Peyer's patch (tissue), 4 donors: ENCODE results near the gene PDE2A. TPM values are rescaled to one million over a fixed set of nuclear protein-coding genes. Genes with fewer than 3 reads are reported as not detected.

Experiments used
- DNase-seq, 3 donors: peaks; one replicate each; pipeline ENCODE4 v3.0.0-alpha.2; 2017 to 2019
- H3K27ac ChIP-seq, 4 donors: fragments of 200-600 bp; sonication (generic); one replicate each; pipeline ENCODE4 v1.5.1; 2016 to 2019
- H3K27me3 ChIP-seq, 2 donors: fragments of 200-600 bp; sonication (generic); one replicate each; pipeline ENCODE4 v1.5.1; 2019
- H3K36me3 ChIP-seq, 3 donors: fragments of 200-600 bp; sonication (generic); one replicate each; pipeline ENCODE4 v1.5.1; 2016 to 2019
- H3K4me1 ChIP-seq, 4 donors: fragments of 200-600 bp; sonication (generic); one replicate each; pipeline ENCODE4 v1.5.1; 2016 to 2019
- H3K4me3 ChIP-seq, 4 donors: fragments of 200-600 bp; sonication (generic); 1 replicate in 3 of 4; 2 replicates in 1 of 4; pipeline ENCODE4 v1.5.1; 2016 to 2019; ENCODE audit warnings: mild to moderate bottlenecking in 1 of 4
- H3K9me3 ChIP-seq, 4 donors: fragments of 200-600 bp; sonication (generic); one replicate each; pipeline ENCODE4 v1.5.1; 2016 to 2019; ENCODE audit warnings: mild to moderate bottlenecking in 1 of 4
- CTCF ChIP-seq, 6 experiments: fragments of 450-650 bp in 4 of 6; fragments of 200-600 bp in 2 of 6; sonication (generic) in 1 of 6; IDR thresholded peaks; one replicate each; pipeline ENCODE4 v1.5.1; 2017 to 2019; ENCODE audit warnings: antibody characterized with exemption in 6 of 6, mild to moderate bottlenecking in 3 of 6, moderate library complexity in 1 of 6
- POLR2A ChIP-seq, 2 donors: fragments of 450-650 bp; IDR thresholded peaks; one replicate each; pipeline ENCODE4 v1.5.1; 2017; ENCODE audit warnings: antibody characterized with exemption in 2 of 2, mild to moderate bottlenecking in 2 of 2, moderate library complexity in 2 of 2
- total RNA-seq, 4 donors: library from RNA; depleted of rRNA; stranded (reverse); fragments of >200 nt; gene quantifications; one replicate each; pipeline ENCODE4 v1.1.0, GENCODE V29; 2016

The PDE2A gene
- total RNA-seq, 4 donors from 2014 or later, result 8.4 to 75.9 (median 33.1) TPM

- H3K36me3 ChIP-seq, result no peaks in the 10 kb centered on the region
- H3K9me3 ChIP-seq, result no peaks in the 10 kb centered on the region
- TF ChIP-seq POLR2A (IDR thresholded peaks at IDR 0.05) (no peak), CTCF (IDR thresholded peaks at IDR 0.05) (no peak)
- H3K4me1 ChIP-seq, result peaks cover 0 to 35% (median 0%) of the 10 kb centered on the region in 4 donors
- H3K4me3 ChIP-seq, result no peak overlapping the region
- H3K27me3 ChIP-seq, result no peaks in the 10 kb centered on the region
- DNase-seq, result no peak
- H3K27ac ChIP-seq, result no peak overlapping the region
These were observed 53.1 kb downstream of the PDE2A start for GRCh38 chr11:72621008-72621610.

- H3K9me3 ChIP-seq, result no peaks in the 10 kb centered on the region
- peak overlapping the region in 3 of 4 donors; percentile 0 to 74 (median 72) for H3K27ac ChIP-seq
- peaks cover 0 to 20% (median 5%) of the 10 kb centered on the region in 4 donors for H3K4me1 ChIP-seq
- no peak for DNase-seq
- H3K4me3 ChIP-seq, result no peak overlapping the region
- H3K27me3 ChIP-seq, result no peaks in the 10 kb centered on the region
- TF ChIP-seq CTCF (IDR thresholded peaks at IDR 0.05) (no peak), POLR2A (IDR thresholded peaks at IDR 0.05) (no peak)
- no peaks in the 10 kb centered on the region for H3K36me3 ChIP-seq
These were observed 55.4 kb downstream of the PDE2A start for GRCh38 chr11:72618803-72619202.

GRCh38 chr11:72617080-72617762 is 57.0 kb downstream of the PDE2A start:
- Histone ChIP-seq H3K27me3 (no peaks in the 10 kb centered on the region), H3K36me3 (no peaks in the 10 kb centered on the region), H3K9me3 (no peaks in the 10 kb centered on the region), H3K4me3 (no peak overlapping the region), H3K27ac (peak overlapping the region in 2 of 4 donors; percentile 72 to 74), H3K4me1 (peaks cover 0 to 20% (median 5%) of the 10 kb centered on the region in 4 donors)
- TF ChIP-seq POLR2A (IDR thresholded peaks at IDR 0.05), result no peak
- TF ChIP-seq CTCF (IDR thresholded peaks at IDR 0.05), result no peak
- DNase-seq, result no peak

GRCh38 chr11:72616655-72617054 is 57.6 kb downstream of the PDE2A start:
- H3K27ac ChIP-seq, result peak overlapping the region in 2 of 4 donors; percentile 72 to 74
- no peaks in the 10 kb centered on the region for H3K36me3 ChIP-seq
- H3K9me3 ChIP-seq, result no peaks in the 10 kb centered on the region
- peaks cover 0 to 20% (median 5%) of the 10 kb centered on the region in 4 donors for H3K4me1 ChIP-seq
- H3K27me3 ChIP-seq, result no peaks in the 10 kb centered on the region
- no peak for DNase-seq
- no peak for TF ChIP-seq POLR2A (IDR thresholded peaks at IDR 0.05)
- no peak for TF ChIP-seq CTCF (IDR thresholded peaks at IDR 0.05)
- H3K4me3 ChIP-seq, result no peak overlapping the region

GRCh38 chr11:72615329-72615728 is 58.9 kb downstream of the PDE2A start:
- Histone ChIP-seq H3K9me3 (no peaks in the 10 kb centered on the region), H3K27ac (no peak overlapping the region), H3K36me3 (no peaks in the 10 kb centered on the region), H3K27me3 (no peaks in the 10 kb centered on the region), H3K4me1 (peaks cover 0 to 20% (median 5%) of the 10 kb centered on the region in 4 donors), H3K4me3 (no peak overlapping the region)
- no peak for TF ChIP-seq POLR2A (IDR thresholded peaks at IDR 0.05)
- TF ChIP-seq CTCF (IDR thresholded peaks at IDR 0.05), result no peak
- DNase-seq, result no peak
